ENCODE data around the gene ROR1.

The ROR1 gene

DNA sequence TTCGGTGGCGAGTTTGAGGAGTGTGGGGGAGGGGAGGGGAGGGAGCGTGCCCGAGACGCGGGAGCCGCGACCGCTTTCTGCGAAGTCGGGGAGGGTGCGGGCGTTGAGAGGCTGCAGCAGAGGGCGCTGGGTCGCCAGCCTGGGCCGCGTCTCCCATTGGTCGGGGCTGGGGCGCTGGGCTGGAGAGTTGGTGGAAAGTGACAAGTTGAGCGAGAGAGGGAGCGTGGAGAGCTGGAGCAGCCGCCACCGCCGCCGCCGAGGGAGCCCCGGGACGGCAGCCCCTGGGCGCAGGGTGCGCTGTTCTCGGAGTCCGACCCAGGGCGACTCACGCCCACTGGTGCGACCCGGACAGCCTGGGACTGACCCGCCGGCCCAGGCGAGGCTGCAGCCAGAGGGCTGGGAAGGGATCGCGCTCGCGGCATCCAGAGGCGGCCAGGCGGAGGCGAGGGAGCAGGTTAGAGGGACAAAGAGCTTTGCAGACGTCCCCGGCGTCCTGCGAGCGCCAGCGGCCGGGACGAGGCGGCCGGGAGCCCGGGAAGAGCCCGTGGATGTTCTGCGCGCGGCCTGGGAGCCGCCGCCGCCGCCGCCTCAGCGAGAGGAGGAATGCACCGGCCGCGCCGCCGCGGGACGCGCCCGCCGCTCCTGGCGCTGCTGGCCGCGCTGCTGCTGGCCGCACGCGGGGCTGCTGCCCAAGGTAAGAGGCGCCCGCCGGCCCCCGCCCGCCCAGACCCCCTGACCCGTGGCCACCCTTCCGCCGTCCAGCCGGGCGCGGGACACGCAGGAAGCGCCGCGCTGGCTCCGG is at the start of gene ROR1:
Gene ROR1 (plus strand): TSS at position 203 of the 802 bp plus-strand sequence.
- peak within 1 kb of the TSS; percentile 80 to 88 for H3K4me3 ChIP-seq (replicated peaks in 1 of 2; ENCODE audit: low read depth in 2 of 2, low read length in 2 of 2)
- TF ChIP-seq, protein P1, sequence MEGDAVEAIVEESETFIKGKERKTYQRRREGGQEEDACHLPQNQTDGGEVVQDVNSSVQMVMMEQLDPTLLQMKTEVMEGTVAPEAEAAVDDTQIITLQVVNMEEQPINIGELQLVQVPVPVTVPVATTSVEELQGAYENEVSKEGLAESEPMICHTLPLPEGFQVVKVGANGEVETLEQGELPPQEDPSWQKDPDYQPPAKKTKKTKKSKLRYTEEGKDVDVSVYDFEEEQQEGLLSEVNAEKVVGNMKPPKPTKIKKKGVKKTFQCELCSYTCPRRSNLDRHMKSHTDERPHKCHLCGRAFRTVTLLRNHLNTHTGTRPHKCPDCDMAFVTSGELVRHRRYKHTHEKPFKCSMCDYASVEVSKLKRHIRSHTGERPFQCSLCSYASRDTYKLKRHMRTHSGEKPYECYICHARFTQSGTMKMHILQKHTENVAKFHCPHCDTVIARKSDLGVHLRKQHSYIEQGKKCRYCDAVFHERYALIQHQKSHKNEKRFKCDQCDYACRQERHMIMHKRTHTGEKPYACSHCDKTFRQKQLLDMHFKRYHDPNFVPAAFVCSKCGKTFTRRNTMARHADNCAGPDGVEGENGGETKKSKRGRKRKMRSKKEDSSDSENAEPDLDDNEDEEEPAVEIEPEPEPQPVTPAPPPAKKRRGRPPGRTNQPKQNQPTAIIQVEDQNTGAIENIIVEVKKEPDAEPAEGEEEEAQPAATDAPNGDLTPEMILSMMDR (IDR thresholded peaks at IDR 0.05; ENCODE audit: low read depth, low read length) = peak; percentile 76
- DNase-seq (ENCODE audit: low read depth in 2 of 2) = peak; percentile 88

DNA sequence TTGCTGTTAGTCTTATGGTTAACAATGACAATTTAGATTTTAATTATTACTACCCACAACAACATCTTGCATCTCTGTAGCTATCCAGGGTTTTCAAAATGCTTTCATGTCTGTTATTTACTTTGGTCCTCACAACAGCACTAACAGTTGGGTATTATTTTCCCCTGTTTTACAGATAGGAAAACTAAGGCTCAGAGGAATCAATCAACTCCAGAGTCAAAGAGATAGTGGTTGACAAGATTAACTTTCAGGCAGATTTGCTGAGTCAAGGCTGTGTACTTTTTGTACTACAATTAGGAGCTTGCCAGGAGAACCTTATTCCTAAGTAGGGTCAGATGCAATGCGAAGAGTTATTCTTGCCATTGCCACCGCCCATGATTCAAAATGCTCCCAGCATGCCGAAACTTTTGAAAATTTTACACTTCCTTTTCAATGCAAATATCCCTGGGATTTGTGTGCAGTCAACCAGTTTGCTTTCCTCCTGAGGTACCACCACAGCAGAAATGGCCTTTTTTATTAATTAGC is 49.4 kb upstream of the ROR1 start:
- DNase-seq (ENCODE audit: low read depth in 2 of 2) = no peak
- no peak overlapping the region for H3K4me3 ChIP-seq (replicated peaks in 1 of 2; ENCODE audit: low read depth in 2 of 2, low read length in 2 of 2)
- TF ChIP-seq, protein P1 (IDR thresholded peaks at IDR 0.05; ENCODE audit: low read depth, low read length) = no peak

- H3K4me3 ChIP-seq (replicated peaks in 1 of 2; ENCODE audit: low read depth in 2 of 2, low read length in 2 of 2) = no peak overlapping the region
- DNase-seq (ENCODE audit: low read depth in 2 of 2) = no peak
- TF ChIP-seq, protein P1 (IDR thresholded peaks at IDR 0.05; ENCODE audit: low read depth, low read length) = no peak
These were observed 45.1 kb upstream of the ROR1 start for GRCh38 chr1:63728611-63729226.

DNA sequence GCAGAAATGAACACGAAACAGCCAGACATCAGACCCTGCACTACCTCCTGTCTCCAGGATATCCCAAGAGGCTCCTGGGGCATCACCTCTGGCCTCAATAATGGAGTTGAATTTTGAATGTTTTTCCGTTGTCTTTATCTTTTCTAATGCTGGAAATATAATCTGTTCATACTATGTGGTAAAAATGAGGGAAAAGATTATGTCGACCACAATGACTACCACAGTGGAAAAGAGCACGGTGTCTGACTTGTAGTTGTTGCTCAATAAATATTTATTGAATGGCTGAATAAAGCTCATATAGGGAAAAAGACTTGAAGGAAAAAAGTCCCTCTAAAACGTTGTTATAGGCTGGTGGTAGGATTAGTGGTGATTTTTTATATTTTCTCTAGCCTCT is 44.6 kb upstream of the ROR1 start:
- no peak overlapping the region for H3K4me3 ChIP-seq (replicated peaks in 1 of 2; ENCODE audit: low read depth in 2 of 2, low read length in 2 of 2)
- DNase-seq (ENCODE audit: low read depth in 2 of 2) = peak in 1 of 2 donors; percentile 17
- TF ChIP-seq, protein P1 (IDR thresholded peaks at IDR 0.05; ENCODE audit: low read depth, low read length) = no peak

GRCh38 chr1:63730211-63730610 is 43.6 kb upstream of the ROR1 start:
- H3K4me3 ChIP-seq (replicated peaks in 1 of 2; ENCODE audit: low read depth in 2 of 2, low read length in 2 of 2) = no peak overlapping the region
- peak in 1 of 2 donors; percentile 11 for DNase-seq (ENCODE audit: low read depth in 2 of 2)
- TF ChIP-seq, protein P1 (IDR thresholded peaks at IDR 0.05; ENCODE audit: low read depth, low read length) = no peak

- no peak overlapping the region for H3K4me3 ChIP-seq (replicated peaks in 1 of 2; ENCODE audit: low read depth in 2 of 2, low read length in 2 of 2)
- DNase-seq (ENCODE audit: low read depth in 2 of 2) = peak; percentile 78 to 95
- TF ChIP-seq, protein P1 (IDR thresholded peaks at IDR 0.05; ENCODE audit: low read depth, low read length) = no peak
These were observed 42.4 kb upstream of the ROR1 start for GRCh38 chr1:63731117-63732043.
